ENCODE data around the gene NXPE3.

DNA sequence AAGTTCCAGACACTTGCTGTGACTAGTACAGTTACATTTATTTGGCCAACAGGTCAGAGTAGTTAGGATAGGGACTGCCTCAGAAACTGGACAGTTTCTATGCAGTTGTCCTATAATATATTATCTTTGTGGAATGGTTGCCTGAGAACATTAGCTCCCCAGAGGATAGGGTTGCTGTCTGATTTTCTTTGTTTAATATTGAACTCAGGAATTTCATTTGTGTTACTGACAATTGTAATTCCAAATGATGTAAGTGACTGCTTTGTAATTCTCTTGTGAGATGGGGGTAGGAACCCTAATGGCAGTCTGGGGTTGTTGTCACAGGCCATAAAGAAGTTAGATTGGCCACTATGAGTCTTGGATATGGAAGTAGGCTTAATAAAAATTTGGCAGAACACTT lies 2.2 kb downstream of the NXPE3 start:
- TF ChIP-seq POLR2AphosphoS5 (IDR thresholded peaks at IDR 0.05; ENCODE audit: low read depth, low read length) (no peak), EP300 (IDR thresholded peaks at IDR 0.05; ENCODE audit: borderline replicate concordance in 1 of 2, low read depth in 2 of 2, low read length in 2 of 2) (no peak), RXRA (IDR thresholded peaks at IDR 0.05; ENCODE audit: insufficient read depth, low read depth, low read length) (no peak), SIN3A (conservative IDR thresholded peaks at IDR 0.05 in 1 of 2, IDR thresholded peaks at IDR 0.05 in 1 of 2; ENCODE audit: low read depth in 1 of 2, low read length in 2 of 2) (no peak), CTCF (IDR thresholded peaks at IDR 0.05; ENCODE audit: control extremely low read depth in 1 of 3, insufficient read depth in 1 of 3, low read depth in 1 of 3, low read length in 3 of 3) (no peak), POLR2A (IDR thresholded peaks at IDR 0.05; ENCODE audit: control extremely low read depth in 1 of 2, low read depth in 2 of 2, low read length in 2 of 2) (no peak), RAD21 (IDR thresholded peaks at IDR 0.05 in 1 of 2, conservative IDR thresholded peaks at IDR 0.05 in 1 of 2; ENCODE audit: low read depth in 2 of 2, low read length in 2 of 2) (no peak), CBX8 (IDR thresholded peaks at IDR 0.05; ENCODE audit: borderline replicate concordance, low read depth, low read length) (no peak), TCF12 (IDR thresholded peaks at IDR 0.05; ENCODE audit: low read depth, low read length) (no peak), NRF1 (IDR thresholded peaks at IDR 0.05; ENCODE audit: low read depth, low read length) (no peak), EZH2 (IDR thresholded peaks at IDR 0.05; ENCODE audit: low read depth, low read length, severe bottlenecking) (no peak)
- TF ChIP-seq, protein P1, sequence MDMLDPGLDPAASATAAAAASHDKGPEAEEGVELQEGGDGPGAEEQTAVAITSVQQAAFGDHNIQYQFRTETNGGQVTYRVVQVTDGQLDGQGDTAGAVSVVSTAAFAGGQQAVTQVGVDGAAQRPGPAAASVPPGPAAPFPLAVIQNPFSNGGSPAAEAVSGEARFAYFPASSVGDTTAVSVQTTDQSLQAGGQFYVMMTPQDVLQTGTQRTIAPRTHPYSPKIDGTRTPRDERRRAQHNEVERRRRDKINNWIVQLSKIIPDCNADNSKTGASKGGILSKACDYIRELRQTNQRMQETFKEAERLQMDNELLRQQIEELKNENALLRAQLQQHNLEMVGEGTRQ (IDR thresholded peaks at IDR 0.05; ENCODE audit: low read length), result no peak
